Activated B cell treated with CpG ODN at 0.5 μM for 24 hours (primary cell): ENCODE results near the gene FRMPD1. TPM values are rescaled to one million over a fixed set of nuclear protein-coding genes. Genes with fewer than 3 reads are reported as not detected.
A peak's percentile ranks its signal among the peaks of the same experiment; 100 is the strongest.

Experiments used
- ATAC-seq: fragments of 200-7000 bp; cut with Tn5 transposase; one replicate; pipeline ENCODE4 v1.10.0; 2021; ENCODE audit warnings: low read depth, mild to moderate bottlenecking, moderate library complexity
- CTCF ChIA-PET: fragments of 350-600 bp; sonication (Branson Sonifier 250); formaldehyde crosslinking; loops from one replicate; lab custom pipeline; 2021; ENCODE audit warnings: antibody characterized with exemption; lab: Charles Lee
- POLR2A ChIA-PET: fragments of 350-600 bp; sonication (Branson Sonifier 250); formaldehyde crosslinking; loops from one replicate; lab custom pipeline; 2021; ENCODE audit warnings: antibody characterized with exemption; lab: Charles Lee
- DNase-seq: peaks from one replicate; pipeline ENCODE4 v3.0.0; 2022
- H3K27ac Mint-ChIP-seq: one replicate; pipeline ENCODE4 v1.8.0; 2020; ENCODE audit warnings: mixed read lengths
- H3K27me3 Mint-ChIP-seq: one replicate; pipeline ENCODE4 v1.8.0; 2021; ENCODE audit warnings: mixed read lengths
- H3K36me3 Mint-ChIP-seq: one replicate; pipeline ENCODE4 v1.8.0; 2021; ENCODE audit warnings: low read depth, mixed read lengths
- H3K4me1 Mint-ChIP-seq: one replicate; pipeline ENCODE4 v1.8.0; 2021; ENCODE audit warnings: mixed read lengths
- H3K4me3 Mint-ChIP-seq: one replicate; pipeline ENCODE4 v1.8.0; 2020; ENCODE audit warnings: mild to moderate bottlenecking, mixed read lengths
- H3K9me3 Mint-ChIP-seq: one replicate; pipeline ENCODE4 v1.8.0; 2020; ENCODE audit warnings: mixed read lengths
- intact Hi-C: fragments of 100-400 bp; cut with micrococcal nuclease; formaldehyde crosslinking; loops from one replicate; pipeline ENCODE4 v1.15.1; 2024
- total RNA-seq: library from RNA; stranded (reverse); gene quantifications from 2 replicates; pipeline ENCODE4 v1.2.3, GENCODE V29; 2022
- TF ChIP-seq, protein P1 (sequence below): fragments of 200-600 bp; IDR thresholded peaks from one replicate; pipeline ENCODE4 v1.8.0; 2022; ENCODE audit warnings: antibody characterized with exemption, mild to moderate bottlenecking

Gene FRMPD1
- total RNA-seq, 1 donor from 2014 or later, result 0.07 TPM

GRCh38 chr9:37752642-37753488 is 102.1 kb downstream of the FRMPD1 start:
- H3K9me3 Mint-ChIP-seq, result no peaks in the 10 kb centered on the region
- peak overlapping the region; percentile 96 for H3K4me3 Mint-ChIP-seq
- H3K27me3 Mint-ChIP-seq, result no peaks in the 10 kb centered on the region
- intact Hi-C loops, result loop anchor here (1.0 to 10.0 kb wide), 3 partner anchors 32 to 1348 kb away; partner anchors contain the start of genes DCAF10, EXOSC3 and RNF38
- POLR2A ChIA-PET, result interaction anchor here (0.6 to 1.5 kb wide), 4 partner anchors 29 to 161 kb away, joined by 3 to 4 read pairs (median 4); partner anchors contain the start of genes EXOSC3 and TOMM5
- H3K27ac Mint-ChIP-seq, result peak overlapping the region; percentile 89
- peaks cover 22% of the 10 kb centered on the region for H3K4me1 Mint-ChIP-seq
- DNase-seq (no peak), ATAC-seq (no peak)
- TF ChIP-seq, protein P1, sequence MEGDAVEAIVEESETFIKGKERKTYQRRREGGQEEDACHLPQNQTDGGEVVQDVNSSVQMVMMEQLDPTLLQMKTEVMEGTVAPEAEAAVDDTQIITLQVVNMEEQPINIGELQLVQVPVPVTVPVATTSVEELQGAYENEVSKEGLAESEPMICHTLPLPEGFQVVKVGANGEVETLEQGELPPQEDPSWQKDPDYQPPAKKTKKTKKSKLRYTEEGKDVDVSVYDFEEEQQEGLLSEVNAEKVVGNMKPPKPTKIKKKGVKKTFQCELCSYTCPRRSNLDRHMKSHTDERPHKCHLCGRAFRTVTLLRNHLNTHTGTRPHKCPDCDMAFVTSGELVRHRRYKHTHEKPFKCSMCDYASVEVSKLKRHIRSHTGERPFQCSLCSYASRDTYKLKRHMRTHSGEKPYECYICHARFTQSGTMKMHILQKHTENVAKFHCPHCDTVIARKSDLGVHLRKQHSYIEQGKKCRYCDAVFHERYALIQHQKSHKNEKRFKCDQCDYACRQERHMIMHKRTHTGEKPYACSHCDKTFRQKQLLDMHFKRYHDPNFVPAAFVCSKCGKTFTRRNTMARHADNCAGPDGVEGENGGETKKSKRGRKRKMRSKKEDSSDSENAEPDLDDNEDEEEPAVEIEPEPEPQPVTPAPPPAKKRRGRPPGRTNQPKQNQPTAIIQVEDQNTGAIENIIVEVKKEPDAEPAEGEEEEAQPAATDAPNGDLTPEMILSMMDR, result no peak
- H3K36me3 Mint-ChIP-seq, result peaks cover 5% of the 10 kb centered on the region
- CTCF ChIA-PET, result no interaction called here

DNA sequence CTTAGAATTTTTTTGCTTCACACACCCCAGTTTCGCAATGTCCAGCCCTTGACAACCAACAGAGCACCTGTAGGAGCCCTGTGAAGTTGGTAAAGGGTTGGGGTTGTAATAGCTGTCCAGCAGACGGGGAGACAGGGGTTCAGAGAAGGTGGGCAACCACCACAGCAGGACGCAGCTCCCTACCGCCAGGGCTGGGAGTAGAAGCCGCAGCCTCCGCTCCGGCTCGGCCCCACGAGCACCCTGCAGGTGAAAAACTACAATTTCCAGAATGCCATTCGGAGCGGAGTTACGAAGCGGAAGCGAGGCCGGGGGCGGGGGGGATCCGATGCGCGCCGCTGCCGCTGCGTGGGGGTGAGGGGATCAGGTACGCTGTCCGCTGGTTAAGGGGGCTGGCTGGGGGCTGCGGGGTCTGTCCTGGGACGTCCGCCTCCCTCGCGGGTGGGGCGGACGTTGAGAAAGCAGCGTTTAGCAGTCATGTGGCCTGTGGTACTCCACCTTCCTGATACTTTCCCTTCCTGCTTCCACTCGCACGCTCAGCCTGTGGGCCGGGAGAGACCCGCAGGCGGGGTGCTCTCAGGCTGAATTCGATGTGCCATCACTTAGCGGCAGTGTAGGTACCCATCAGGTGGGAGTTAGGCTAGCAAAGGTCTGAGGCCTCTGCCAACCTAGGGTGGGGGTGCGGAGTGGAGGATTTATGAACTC is 102.9 kb downstream of the FRMPD1 start, which contains the start of gene TRMT10B:
Gene TRMT10B (plus strand): TSS at position 317 of the 702 bp plus-strand sequence. CDS start 8,127 bp downstream, outside the sequence.
- CTCF ChIA-PET, result no interaction called here
- POLR2A ChIA-PET, result interaction anchor here (0.6 to 1.5 kb wide), 4 partner anchors 28 to 161 kb away, joined by 3 to 4 read pairs (median 4); partner anchors contain the start of genes EXOSC3 and TOMM5
- TF ChIP-seq, protein P1, result no peak
- Mint-ChIP-seq H3K36me3 (peaks cover 5% of the 10 kb centered on the region), H3K27me3 (no peaks in the 10 kb centered on the region), H3K4me1 (peaks cover 22% of the 10 kb centered on the region), H3K27ac (peak within 1 kb of the TSS; percentile 89), H3K9me3 (no peaks in the 10 kb centered on the region), H3K4me3 (peak within 1 kb of the TSS; percentile 96)
- ATAC-seq (peak; percentile 92), DNase-seq (peak; percentile 62)
- intact Hi-C loops, result loop anchor here (1.0 to 10.0 kb wide), 4 partner anchors 32 to 1349 kb away; partner anchors contain the start of genes DCAF10, EXOSC3, RNF38 and SLC25A51

GRCh38 chr9:37758747-37759146 is 108.0 kb downstream of the FRMPD1 start:
- Mint-ChIP-seq H3K27me3 (no peaks in the 10 kb centered on the region), H3K36me3 (peaks cover 24% of the 10 kb centered on the region), H3K4me1 (peaks cover 14% of the 10 kb centered on the region), H3K9me3 (no peaks in the 10 kb centered on the region), H3K4me3 (no peak overlapping the region), H3K27ac (no peak overlapping the region)
- no peak for ATAC-seq
- intact Hi-C loops, result loop anchor here (10.0 kb wide), 1 partner anchor 1354 kb away; the partner anchor contains the start of gene RNF38
- POLR2A ChIA-PET, result no interaction called here
- DNase-seq, result no peak
- TF ChIP-seq, protein P1, result no peak
- CTCF ChIA-PET, result interaction anchor here (1.0 kb wide), 1 partner anchor 11 kb away, joined by 3 read pairs; no protein-coding TSS in a partner anchor

GRCh38 chr9:37760416-37761161 is 109.8 kb downstream of the FRMPD1 start:
- intact Hi-C loops, result no loop called here
- POLR2A ChIA-PET, result no interaction called here
- CTCF ChIA-PET, result no interaction called here
- Mint-ChIP-seq H3K27ac (no peak overlapping the region), H3K9me3 (no peaks in the 10 kb centered on the region), H3K36me3 (peaks cover 38% of the 10 kb centered on the region), H3K4me3 (no peak overlapping the region), H3K27me3 (no peaks in the 10 kb centered on the region), H3K4me1 (peaks cover under 1% of the 10 kb centered on the region)
- DNase-seq (no peak), ATAC-seq (no peak)
- TF ChIP-seq, protein P1, result no peak
